Measurements from ENCODE around the gene HOXB3.

DNA sequence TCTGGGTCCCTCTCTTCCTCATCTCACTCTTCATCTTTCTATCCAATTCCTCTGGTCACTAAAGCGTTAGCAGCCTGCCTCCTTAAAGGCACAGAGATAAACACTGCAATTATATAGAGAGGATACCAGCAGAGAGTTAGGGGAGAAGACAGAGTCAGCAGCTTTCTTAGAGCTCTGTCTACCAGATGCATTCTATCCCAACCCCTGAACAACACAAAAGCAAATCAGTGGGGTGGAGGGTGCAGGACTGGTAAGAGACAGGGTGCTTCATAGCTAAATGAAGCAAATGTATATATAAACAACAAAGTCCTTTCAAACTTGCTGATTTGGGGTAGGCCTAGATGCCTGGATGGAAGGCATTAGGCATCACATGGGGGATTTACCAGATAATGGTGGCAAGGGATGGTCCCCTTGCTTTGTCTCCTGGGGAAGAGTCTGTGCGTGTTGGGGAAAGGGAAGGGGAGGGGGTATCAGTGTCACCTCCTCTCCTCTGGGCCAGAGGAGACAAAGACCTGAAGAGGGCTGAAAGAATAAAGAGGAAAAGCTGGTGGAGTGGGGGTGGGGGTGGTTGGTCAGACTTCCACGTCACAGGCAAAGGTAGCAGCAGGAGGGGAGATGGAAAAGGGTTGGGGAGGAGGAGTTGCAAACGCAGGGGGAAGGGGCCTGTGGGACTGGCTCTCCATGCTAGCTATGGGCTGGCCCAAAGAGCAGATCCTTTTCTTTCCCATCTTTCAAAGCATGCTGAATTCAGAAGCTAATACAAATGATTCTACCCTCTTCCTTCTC is 23.9 kb downstream of the HOXB3 start:
- TF ChIP-seq, protein P1, sequence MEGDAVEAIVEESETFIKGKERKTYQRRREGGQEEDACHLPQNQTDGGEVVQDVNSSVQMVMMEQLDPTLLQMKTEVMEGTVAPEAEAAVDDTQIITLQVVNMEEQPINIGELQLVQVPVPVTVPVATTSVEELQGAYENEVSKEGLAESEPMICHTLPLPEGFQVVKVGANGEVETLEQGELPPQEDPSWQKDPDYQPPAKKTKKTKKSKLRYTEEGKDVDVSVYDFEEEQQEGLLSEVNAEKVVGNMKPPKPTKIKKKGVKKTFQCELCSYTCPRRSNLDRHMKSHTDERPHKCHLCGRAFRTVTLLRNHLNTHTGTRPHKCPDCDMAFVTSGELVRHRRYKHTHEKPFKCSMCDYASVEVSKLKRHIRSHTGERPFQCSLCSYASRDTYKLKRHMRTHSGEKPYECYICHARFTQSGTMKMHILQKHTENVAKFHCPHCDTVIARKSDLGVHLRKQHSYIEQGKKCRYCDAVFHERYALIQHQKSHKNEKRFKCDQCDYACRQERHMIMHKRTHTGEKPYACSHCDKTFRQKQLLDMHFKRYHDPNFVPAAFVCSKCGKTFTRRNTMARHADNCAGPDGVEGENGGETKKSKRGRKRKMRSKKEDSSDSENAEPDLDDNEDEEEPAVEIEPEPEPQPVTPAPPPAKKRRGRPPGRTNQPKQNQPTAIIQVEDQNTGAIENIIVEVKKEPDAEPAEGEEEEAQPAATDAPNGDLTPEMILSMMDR (IDR thresholded peaks at IDR 0.05): no peak
- TF ChIP-seq EP300 (IDR thresholded peaks at IDR 0.05): no peak

All from sigmoid colon (tissue), 4 donors.